Measurements from ENCODE around the gene CYP2A6.

The CYP2A6 gene

DNA sequence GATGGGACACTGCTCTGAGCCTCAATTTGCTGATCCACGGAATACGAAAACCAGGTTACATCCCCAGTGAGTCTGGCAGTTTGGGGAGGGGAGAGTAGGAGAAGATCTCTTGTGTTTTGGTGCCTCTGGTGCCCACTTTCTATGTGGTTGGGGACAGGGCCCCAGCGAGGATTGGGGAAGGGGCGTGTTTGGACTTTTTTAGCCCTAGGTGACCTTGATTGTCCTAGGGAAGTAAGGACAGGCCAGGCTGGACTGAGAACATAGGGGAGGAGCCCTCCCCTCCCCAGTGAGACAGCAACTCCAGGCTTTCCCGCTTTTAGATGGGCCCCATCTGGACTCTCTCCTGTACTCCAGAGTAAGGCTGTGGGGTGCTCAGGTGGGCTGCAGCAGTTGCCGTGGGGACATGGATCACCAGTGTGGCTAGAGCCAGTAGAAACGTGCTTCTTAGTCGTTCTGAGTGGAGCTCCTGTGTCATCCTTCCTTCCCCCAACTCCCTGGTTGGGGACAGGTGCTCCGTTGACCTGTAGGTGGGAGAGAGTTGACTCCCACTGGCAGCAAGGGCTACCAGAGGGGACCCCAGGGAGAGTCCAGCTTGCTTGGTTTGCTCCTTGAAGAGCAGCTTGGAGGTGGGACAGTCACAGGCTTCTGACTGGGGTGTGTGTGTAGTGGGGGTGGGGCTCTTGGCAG lies 46.9 kb downstream of the CYP2A6 start:
- DNase-seq (ENCODE audit: low read depth in 1 of 2, low spot score in 1 of 2), result no peak

DNA sequence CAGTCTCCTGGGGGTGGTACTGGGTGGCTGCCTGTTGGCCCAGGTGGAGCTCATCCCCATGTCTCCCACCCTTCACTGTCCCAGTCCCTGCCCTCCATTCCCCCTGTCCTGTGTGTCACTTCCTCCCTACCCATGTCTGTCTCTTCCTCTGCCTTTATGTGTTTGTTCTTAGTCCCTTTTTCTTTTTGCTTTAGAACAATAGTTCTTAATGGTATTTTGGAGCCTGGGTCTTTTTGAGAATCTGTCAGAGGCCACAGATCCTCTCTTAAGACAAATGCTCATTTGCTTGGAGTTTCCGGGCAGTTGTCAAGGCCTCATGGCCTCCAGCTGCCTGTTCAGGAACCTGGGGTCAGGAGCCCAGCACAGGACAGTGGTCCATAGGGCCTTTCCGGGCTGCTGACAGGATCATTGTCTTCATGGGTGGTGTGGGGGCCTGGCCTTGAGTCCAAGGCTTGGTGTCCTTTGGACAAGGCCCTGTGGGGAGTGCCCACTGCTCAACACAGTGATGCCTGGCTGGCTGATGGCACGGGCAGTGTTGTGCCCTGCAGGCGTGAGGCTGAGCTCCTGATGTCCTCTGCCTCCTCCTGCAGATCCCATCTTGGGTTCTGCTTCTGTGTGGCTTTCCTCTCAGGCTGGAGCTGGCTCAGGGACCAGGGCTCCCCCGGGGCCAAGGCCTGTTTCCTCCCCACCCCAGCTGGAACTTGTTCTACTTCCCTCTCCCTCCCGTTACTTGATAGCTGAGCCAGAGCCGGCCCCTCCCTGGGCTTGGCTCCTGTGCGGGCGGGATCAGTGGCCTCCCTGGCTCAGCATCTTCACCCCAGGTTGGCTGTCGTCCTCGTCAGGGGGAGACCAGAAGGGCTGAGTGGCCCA lies 47.7 kb downstream of the CYP2A6 start:
- no peak for DNase-seq (ENCODE audit: low read depth in 1 of 2, low spot score in 1 of 2)

- no peak for DNase-seq (ENCODE audit: low read depth in 1 of 2, low spot score in 1 of 2)
These were observed 48.6 kb downstream of the CYP2A6 start for GRCh38 chr19:40801426-40802299.

- no peak for DNase-seq (ENCODE audit: low read depth in 1 of 2, low spot score in 1 of 2)
These were observed 49.3 kb downstream of the CYP2A6 start for GRCh38 chr19:40800997-40801377.

GRCh38 chr19:40800339-40800996 lies 49.8 kb downstream of the CYP2A6 start:
- DNase-seq (ENCODE audit: low read depth in 1 of 2, low spot score in 1 of 2), result no peak

DNA sequence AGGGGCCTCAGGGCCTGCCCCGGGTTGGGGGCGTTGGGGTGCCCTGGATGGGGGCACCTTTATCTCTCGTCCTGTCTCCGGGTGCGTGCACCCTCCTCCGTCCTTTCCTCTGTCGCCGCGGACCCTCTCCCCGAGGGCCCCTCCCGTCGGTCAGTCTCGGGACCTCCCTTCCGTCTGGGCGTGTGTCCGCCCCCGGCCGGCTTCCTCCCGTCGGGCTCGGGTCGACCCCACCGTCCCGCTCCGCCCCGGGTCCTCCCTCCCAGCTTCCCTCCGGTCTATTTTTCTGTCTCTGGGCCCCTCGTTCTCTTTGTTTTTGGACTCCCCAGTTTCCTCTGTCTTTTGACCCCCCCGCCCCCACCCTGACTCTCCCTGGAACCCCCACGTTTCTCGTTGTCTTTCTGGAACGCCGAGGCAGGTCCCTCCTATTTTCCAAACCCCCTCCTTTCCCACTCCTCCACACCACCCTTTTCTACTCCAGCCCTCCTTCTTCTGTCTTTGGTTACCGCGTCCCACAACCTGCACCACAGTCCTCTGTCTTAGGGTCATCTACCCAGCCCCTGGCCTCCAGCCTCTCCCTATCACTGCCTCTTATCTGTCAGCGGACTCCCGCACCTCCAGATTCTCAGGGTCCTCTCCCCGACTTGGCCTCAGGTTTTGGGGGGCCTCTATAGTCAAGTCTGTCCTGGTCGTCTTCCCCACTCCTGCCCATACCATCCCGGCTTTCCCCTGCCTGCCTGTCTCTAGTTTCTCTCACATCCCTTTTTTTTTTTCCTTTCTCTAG lies 50.5 kb downstream of the CYP2A6 start:
- DNase-seq (ENCODE audit: low read depth in 1 of 2, low spot score in 1 of 2), result no peak

GRCh38 chr19:40798683-40799557 lies 51.3 kb downstream of the CYP2A6 start, which contains the start of gene EGLN2:
TSS of gene EGLN2 (plus strand) at chr19:40799191. CDS start at chr19:40800573, 1,382 bp downstream.
- peak; percentile 99 to 100 for DNase-seq (ENCODE audit: low read depth in 1 of 2, low spot score in 1 of 2)

DNA sequence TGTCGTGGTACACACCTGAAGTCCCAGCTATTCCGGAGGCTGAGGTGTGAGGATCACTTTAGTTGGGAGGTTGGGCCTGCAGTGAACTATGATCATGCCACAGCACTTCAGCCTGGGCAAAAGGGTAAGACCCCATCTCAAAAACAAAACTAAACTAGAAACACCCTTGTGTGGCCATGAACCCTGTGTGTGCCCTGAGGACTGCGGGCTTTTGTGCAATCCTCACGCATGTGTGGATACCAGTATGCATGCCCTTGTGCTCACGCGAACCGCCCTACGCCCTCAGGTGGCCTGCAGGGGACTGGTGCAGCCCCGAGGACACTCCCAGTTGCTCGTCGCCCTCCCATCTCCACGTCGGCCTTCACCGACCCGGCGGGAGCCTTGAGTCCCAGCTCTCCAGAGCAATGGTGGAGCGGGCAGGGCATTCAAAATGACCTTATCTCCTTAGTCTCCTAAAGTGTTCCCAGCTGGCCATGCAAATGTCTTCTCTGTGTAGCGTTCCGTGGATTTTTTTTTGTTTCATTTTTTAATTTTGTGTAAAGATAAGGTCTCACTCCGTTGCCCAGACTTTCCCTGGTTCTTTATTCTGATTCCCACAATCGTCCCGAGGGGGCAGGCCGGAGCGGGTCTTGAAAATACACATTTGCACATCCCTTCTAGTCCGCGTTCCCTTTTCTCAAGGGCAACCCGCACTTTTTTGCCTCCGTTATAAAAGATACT lies 52.1 kb downstream of the CYP2A6 start:
- peak in 1 of 2 donors; percentile 58 for DNase-seq (ENCODE audit: low read depth in 1 of 2, low spot score in 1 of 2)

DNA sequence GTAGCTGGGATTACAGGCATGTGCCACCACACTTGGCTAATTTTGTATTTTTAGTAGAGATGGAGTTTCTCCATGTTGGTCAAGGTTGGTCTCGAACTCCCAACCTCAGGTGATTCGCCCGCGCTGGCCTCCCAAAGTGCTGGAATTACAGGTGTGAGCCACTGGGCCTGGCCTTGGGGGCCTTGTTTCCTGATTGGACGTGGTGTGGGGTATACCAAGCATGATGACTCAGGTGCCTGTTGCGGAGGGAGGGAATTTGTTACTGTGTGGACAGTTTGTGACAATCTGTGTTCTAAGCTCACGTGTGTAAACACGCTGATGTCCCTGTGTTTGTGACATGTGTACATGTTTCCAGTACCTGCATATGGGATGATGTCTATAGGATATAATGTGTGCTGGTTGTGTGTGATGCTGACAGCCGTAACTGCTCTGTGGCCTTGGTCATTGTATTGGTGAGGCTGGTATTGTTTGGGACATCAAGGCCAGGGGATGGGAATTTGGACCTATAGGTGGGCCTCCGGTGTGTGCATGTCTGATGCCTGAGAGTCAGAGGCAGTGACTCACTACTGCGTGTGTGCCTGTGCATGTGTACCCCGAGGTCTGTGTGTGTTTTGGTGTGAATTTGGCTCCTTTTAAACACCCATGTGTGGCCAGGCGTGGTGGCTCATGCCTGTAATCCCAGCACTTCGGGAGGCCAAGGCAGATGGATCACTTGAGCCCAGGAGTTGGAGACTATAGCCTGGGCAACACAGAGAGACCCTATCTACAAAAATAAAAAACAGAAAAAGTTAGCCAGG lies 52.9 kb downstream of the CYP2A6 start:
- DNase-seq (ENCODE audit: low read depth in 1 of 2, low spot score in 1 of 2), result no peak
